B cell (primary cell): ENCODE results near the gene UGT1A5. TPM values are rescaled to one million over a fixed set of nuclear protein-coding genes. Genes with fewer than 3 reads are reported as not detected.

Experiments
- ATAC-seq: fragments of 200-7000 bp; cut with Tn5 transposase; one replicate; pipeline ENCODE4 v1.10.0; 2021; ENCODE audit warnings: low read depth, mild to moderate bottlenecking, moderate number of reproducible peaks, moderate library complexity
- CTCF ChIA-PET: fragments of 350-600 bp; sonication (Branson Sonifier 250); formaldehyde crosslinking; loops from one replicate; lab custom pipeline; 2021; ENCODE audit warnings: antibody characterized with exemption, inconsistent platforms; lab: Charles Lee
- POLR2A ChIA-PET: fragments of 350-600 bp; sonication (Branson Sonifier 250); formaldehyde crosslinking; loops from one replicate; lab custom pipeline; 2021; ENCODE audit warnings: antibody characterized with exemption; lab: Charles Lee
- DNase-seq: peaks from one replicate; pipeline ENCODE4 v3.0.0; 2013
- H2AFZ ChIP-seq: 2 replicates; pipeline ENCODE4 v1.6.1; 2012; ENCODE audit warnings: mild to moderate bottlenecking, low read depth, low read length; ENCODE audit not compliant: insufficient read depth, poor library complexity, severe bottlenecking
- H3K27ac ChIP-seq, 2 donors: 1 replicate in 1 of 2; 2 replicates in 1 of 2; pipeline ENCODE4 v1.5.1; 2012 to 2013; ENCODE audit warnings: low read length in 2 of 2, mild to moderate bottlenecking in 2 of 2, moderate library complexity in 1 of 2
- H3K27me3 ChIP-seq, 4 experiments: fragments of 200-600 bp in 1 of 4; sonication (generic) in 1 of 4; replicated peaks in 1 of 4; 1 replicate in 2 of 4; 2 replicates in 2 of 4; pipeline versions ENCODE4 v1.6.1 to v1.7.0; 2013 to 2016; ENCODE audit warnings: low read length in 3 of 4, mild to moderate bottlenecking in 2 of 4, mixed read lengths in 1 of 4, moderate library complexity in 1 of 4; ENCODE audit not compliant: insufficient read depth in 4 of 4, control insufficient read depth in 3 of 4; ENCODE audit errors: control extremely low read depth in 1 of 4
- H3K36me3 ChIP-seq, 2 experiments: replicated peaks in 1 of 2; 1 replicate in 1 of 2; 2 replicates in 1 of 2; pipeline versions ENCODE4 v1.6.1 to v1.7.1; 2013; ENCODE audit warnings: low read length in 1 of 2; ENCODE audit not compliant: insufficient read depth in 2 of 2, control insufficient read depth in 1 of 2; ENCODE audit errors: control extremely low read depth in 1 of 2, extremely low read depth in 1 of 2
- H3K4me1 ChIP-seq, 2 donors: fragments of 200-600 bp in 1 of 2; sonication (generic) in 1 of 2; 1 replicate in 1 of 2; 2 replicates in 1 of 2; pipeline versions ENCODE4 v1.5.1 to v1.6.1; 2013 to 2017; ENCODE audit warnings: low read length in 2 of 2; ENCODE audit not compliant: control insufficient read depth in 2 of 2, insufficient read depth in 2 of 2
- H3K4me2 ChIP-seq: replicated peaks from 2 replicates; pipeline ENCODE3; 2012; ENCODE audit warnings: mild to moderate bottlenecking, low read depth, low read length; ENCODE audit not compliant: poor library complexity, severe bottlenecking
- H3K4me3 ChIP-seq, 5 experiments: fragments of 200-600 bp in 1 of 5; sonication (generic) in 1 of 5; 1 replicate in 3 of 5; 2 replicates in 2 of 5; pipeline versions ENCODE4 v1.5.1 to v1.7.0; 2011 to 2016; ENCODE audit warnings: low read length in 4 of 5, mild to moderate bottlenecking in 4 of 5, low read depth in 2 of 5, control low read depth in 1 of 5, moderate library complexity in 1 of 5; ENCODE audit not compliant: insufficient read depth in 1 of 5; ENCODE audit errors: control extremely low read depth in 1 of 5, extremely low read depth in 1 of 5
- H3K79me2 ChIP-seq: fragments of 200-600 bp; sonication (generic); one replicate; pipeline ENCODE4 v1.6.0; 2016; ENCODE audit warnings: low read length; ENCODE audit not compliant: control insufficient read depth, insufficient read depth
- H3K9ac ChIP-seq: fragments of 200-600 bp; sonication (generic); 2 replicates; pipeline ENCODE4 v1.6.1; 2017; ENCODE audit warnings: mild to moderate bottlenecking, low read length, moderate library complexity
- H3K9me3 ChIP-seq, 3 donors: one replicate each; pipeline versions ENCODE4 v1.6.1 to v1.7.1; 2013; ENCODE audit warnings: low read length in 2 of 3; ENCODE audit not compliant: control insufficient read depth in 2 of 3, insufficient read depth in 1 of 3; ENCODE audit errors: control extremely low read depth in 1 of 3
- H4K20me1 ChIP-seq: 2 replicates; pipeline ENCODE4 v1.6.0; 2012; ENCODE audit warnings: mild to moderate bottlenecking, low read length; ENCODE audit not compliant: insufficient read depth, control insufficient read depth, poor library complexity, severe bottlenecking
- H3K27ac Mint-ChIP-seq: one replicate; pipeline ENCODE4 v1.8.0; 2021; ENCODE audit warnings: mixed read lengths
- H3K27me3 Mint-ChIP-seq: one replicate; pipeline ENCODE4 v1.8.0; 2021; ENCODE audit warnings: mixed read lengths
- H3K4me1 Mint-ChIP-seq: one replicate; pipeline ENCODE4 v1.8.0; 2021; ENCODE audit warnings: mixed read lengths
- H3K4me3 Mint-ChIP-seq: one replicate; pipeline ENCODE4 v1.8.0; 2021; ENCODE audit warnings: mixed read lengths
- H3K9me3 Mint-ChIP-seq: one replicate; pipeline ENCODE4 v1.8.0; 2022; ENCODE audit warnings: mixed read lengths; ENCODE audit not compliant: insufficient read depth
- CTCF ChIP-seq: fragments of 200-600 bp; IDR thresholded peaks from one replicate; pipeline ENCODE4 v1.8.0; 2022; ENCODE audit warnings: antibody characterized with exemption, mild to moderate bottlenecking
- EZH2 ChIP-seq: IDR thresholded peaks from 2 replicates; pipeline ENCODE4 v1.6.1; 2012; ENCODE audit warnings: borderline replicate concordance, low read depth, mild to moderate bottlenecking, moderate library complexity, low read length; ENCODE audit not compliant: insufficient read depth, poor library complexity, severe bottlenecking
- WGBS: methylation state at CpG from one replicate; pipeline ENCODE4 v1.1.5; 2013; ENCODE audit warnings: missing lambda C conversion rate; ENCODE audit not compliant: insufficient coverage; 5-methylcytosine and 5-hydroxymethylcytosine counted together
- intact Hi-C: fragments of 100-400 bp; cut with micrococcal nuclease; formaldehyde crosslinking; loops from one replicate; pipeline ENCODE4 v1.10.0; 2022
- polyA plus RNA-seq: library from polyadenylated mRNA; depleted of rRNA; stranded (reverse); fragments of >200 nt; gene quantifications from 2 replicates; pipeline ENCODE4 v1.2.3, GENCODE V29; 2012
- total RNA-seq, 2 donors: library from RNA; stranded (reverse); fragments of 120-200 nt in 1 of 2; gene quantifications; 1 replicate in 1 of 2; 2 replicates in 1 of 2; pipeline versions ENCODE4 v1.2.3 to v1.2.4, GENCODE V29; 2013 to 2022

Gene UGT1A5
- total and polyA plus RNA-seq, 2 donors (not counting 1 experiment from before 2014, with no cell fraction given), result not detected

DNA sequence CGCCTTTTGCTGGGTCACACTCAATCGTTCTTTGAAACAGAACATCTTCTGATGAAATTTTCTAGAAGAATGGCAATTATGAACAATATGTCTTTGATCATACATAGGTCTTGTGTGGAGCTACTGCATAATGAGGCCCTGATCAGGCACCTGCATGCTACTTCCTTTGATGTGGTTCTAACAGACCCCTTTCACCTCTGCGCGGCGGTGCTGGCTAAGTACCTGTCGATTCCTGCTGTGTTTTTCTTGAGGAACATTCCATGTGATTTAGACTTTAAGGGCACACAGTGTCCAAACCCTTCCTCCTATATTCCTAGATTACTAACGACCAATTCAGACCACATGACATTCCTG is 532 bp downstream of the UGT1A5 start:
- Mint-ChIP-seq H3K4me3 (no peak overlapping the region), H3K4me1 (peaks cover 3% of the 10 kb centered on the region), H3K27ac (no peak overlapping the region), H3K9me3 (no peaks in the 10 kb centered on the region), H3K27me3 (peaks cover 29% of the 10 kb centered on the region)
- TF ChIP-seq EZH2 (no peak), CTCF (no peak)
- no peak overlapping the region for H2AFZ ChIP-seq
- H3K4me2 ChIP-seq, result no peak overlapping the region
- intact Hi-C loops, result no loop called here
- no peak overlapping the region for H3K4me3 ChIP-seq
- DNase-seq, result no peak
- no peak overlapping the region for H3K27ac ChIP-seq
- 100% methylated on average over 2 of the region's 7 CpGs for WGBS
- POLR2A ChIA-PET, result no interaction called here
- H3K4me1 ChIP-seq, result no peaks in the 10 kb centered on the region
- no peak overlapping the region for H3K9ac ChIP-seq
- no peaks in the 10 kb centered on the region for H4K20me1 ChIP-seq
- H3K27me3 ChIP-seq, result peaks cover 0 to 8% (median 0%) of the 10 kb centered on the region in 4 experiments
- no peaks in the 10 kb centered on the region for H3K9me3 ChIP-seq
- CTCF ChIA-PET, result interaction anchor here (2.0 to 2.5 kb wide), 2 partner anchors 265 to 309 kb away, joined by 8 to 9 read pairs; no protein-coding TSS in a partner anchor
- no peak for ATAC-seq
- no peaks in the 10 kb centered on the region for H3K79me2 ChIP-seq
- H3K36me3 ChIP-seq, result no peaks in the 10 kb centered on the region

- no peaks in the 10 kb centered on the region for H3K36me3 ChIP-seq
Measured at GRCh38 chr2:233714121-233714520, 1.4 kb downstream of the UGT1A5 start.

More at GRCh38 chr2:233714121-233714520, 1.4 kb downstream of the UGT1A5 start:
- no peak overlapping the region for H3K9ac ChIP-seq
- H3K4me1 ChIP-seq, result no peaks in the 10 kb centered on the region
- no peaks in the 10 kb centered on the region for H3K9me3 ChIP-seq
- Mint-ChIP-seq H3K9me3 (no peaks in the 10 kb centered on the region), H3K27ac (no peak overlapping the region), H3K27me3 (peaks cover 35% of the 10 kb centered on the region), H3K4me3 (no peak overlapping the region), H3K4me1 (peaks cover 3% of the 10 kb centered on the region)
- WGBS, result 78% methylated on average over 2 of the region's 2 CpGs
- no peak for TF ChIP-seq EZH2
- no peak for TF ChIP-seq CTCF
- no peak for ATAC-seq
- no peak overlapping the region for H2AFZ ChIP-seq
- H3K27me3 ChIP-seq, result peaks cover 0 to 8% (median 0%) of the 10 kb centered on the region in 4 experiments
- ChIA-PET CTCF (no interaction called here), POLR2A (no interaction called here)
- intact Hi-C loops, result no loop called here
- no peak for DNase-seq
- no peak overlapping the region for H3K4me2 ChIP-seq
- no peak overlapping the region for H3K4me3 ChIP-seq
- H3K27ac ChIP-seq, result no peak overlapping the region
- no peaks in the 10 kb centered on the region for H4K20me1 ChIP-seq
- H3K79me2 ChIP-seq, result no peaks in the 10 kb centered on the region
